HUES6 (cell line): Measurements from ENCODE around the gene PCDHB1.
A peak's percentile ranks its signal among the peaks of the same experiment; 100 is the strongest.
"Not testable (repeated sequence)": the region's sequence is repeated elsewhere in the genome, so short reads cannot be mapped to it uniquely, and the experiment has no call there.

Source experiments
- H3K27ac ChIP-seq: 2 replicates; pipeline ENCODE4 v1.7.0; 2013; ENCODE audit warnings: low read depth, mild to moderate bottlenecking, low read length, inconsistent platforms
- H3K27me3 ChIP-seq: 2 replicates; pipeline ENCODE4 v1.6.1; 2013; ENCODE audit warnings: low read length; ENCODE audit not compliant: control insufficient read depth, insufficient read depth
- H3K36me3 ChIP-seq: 2 replicates; pipeline ENCODE4 v1.6.1; 2013; ENCODE audit warnings: low read length; ENCODE audit not compliant: control insufficient read depth, insufficient read depth
- H3K4me1 ChIP-seq: 2 replicates; pipeline ENCODE4 v1.6.1; 2013; ENCODE audit warnings: low read length; ENCODE audit not compliant: control insufficient read depth, insufficient read depth
- H3K4me3 ChIP-seq: 2 replicates; pipeline ENCODE4 v1.5.1; 2013; ENCODE audit warnings: low read depth, low read length
- H3K9ac ChIP-seq: one replicate; pipeline ENCODE4 v1.6.1; 2013; ENCODE audit warnings: mild to moderate bottlenecking, low read length
- H3K9me3 ChIP-seq: 2 replicates; pipeline ENCODE4 v1.6.1; 2013; ENCODE audit warnings: low read depth, low read length; ENCODE audit not compliant: control insufficient read depth, insufficient read depth

Gene PCDHB1

DNA sequence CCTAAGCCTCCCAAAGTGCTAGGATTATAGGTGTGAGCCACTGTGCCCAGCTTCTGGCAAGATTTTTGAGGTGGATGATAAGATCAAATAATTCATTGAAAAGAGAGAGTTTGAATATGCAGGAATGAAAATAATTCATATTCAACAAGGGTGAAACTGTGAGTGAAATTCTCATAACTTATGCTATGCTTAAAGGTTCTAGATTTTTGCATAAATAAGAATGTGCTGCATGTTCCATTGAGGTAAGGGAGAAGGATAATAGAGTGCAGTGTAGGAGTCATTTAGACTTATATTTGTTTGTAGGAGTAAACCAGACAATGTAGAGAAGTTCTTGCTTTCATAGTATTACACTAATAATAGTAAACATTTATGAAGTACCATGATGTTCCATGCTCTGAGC, 31.1 kb downstream of the PCDHB1 start:
- H3K27me3 ChIP-seq, result no peaks in the 10 kb centered on the region; the same call in 1 of the 2 replicates
- H3K27ac ChIP-seq, result no peak overlapping the region
- H3K4me3 ChIP-seq, result no peak overlapping the region
- H3K9me3 ChIP-seq, result no peaks in the 10 kb centered on the region
- H3K9ac ChIP-seq, result no peak overlapping the region
- H3K36me3 ChIP-seq, result no peaks in the 10 kb centered on the region
- no peaks in the 10 kb centered on the region for H3K4me1 ChIP-seq

DNA sequence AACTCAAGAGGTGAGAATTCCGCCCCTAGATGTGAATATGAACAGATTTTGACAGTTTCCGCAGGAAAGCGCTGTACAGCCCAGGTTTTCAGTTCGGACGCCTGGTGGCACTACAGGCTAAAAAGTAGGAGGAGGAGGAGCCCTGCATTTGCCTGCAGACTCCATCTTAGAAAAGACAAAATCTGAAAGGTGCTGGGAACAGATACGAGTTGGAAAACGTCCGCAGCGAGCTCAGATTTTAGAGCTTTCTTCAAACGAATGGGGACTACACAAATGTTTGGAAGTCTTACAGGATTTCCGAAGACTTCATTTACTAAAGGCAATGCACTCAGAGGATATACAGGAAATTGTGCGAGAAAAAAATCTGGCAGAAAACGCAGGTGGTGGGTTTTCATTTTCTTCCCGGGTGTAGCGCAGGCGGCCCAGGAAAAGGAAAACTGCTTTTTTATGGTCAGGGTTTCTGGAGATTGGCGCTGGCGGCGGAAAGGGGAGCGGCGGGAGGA, 33.4 kb downstream of the PCDHB1 start:
- Histone ChIP-seq H3K27me3 (no peaks in the 10 kb centered on the region; the same call in 1 of the 2 replicates), H3K36me3 (no peaks in the 10 kb centered on the region), H3K27ac (peak overlapping the region; percentile 32), H3K4me1 (no peaks in the 10 kb centered on the region), H3K9me3 (no peaks in the 10 kb centered on the region), H3K9ac (peak overlapping the region; percentile 71), H3K4me3 (peak overlapping the region; percentile 60)

DNA sequence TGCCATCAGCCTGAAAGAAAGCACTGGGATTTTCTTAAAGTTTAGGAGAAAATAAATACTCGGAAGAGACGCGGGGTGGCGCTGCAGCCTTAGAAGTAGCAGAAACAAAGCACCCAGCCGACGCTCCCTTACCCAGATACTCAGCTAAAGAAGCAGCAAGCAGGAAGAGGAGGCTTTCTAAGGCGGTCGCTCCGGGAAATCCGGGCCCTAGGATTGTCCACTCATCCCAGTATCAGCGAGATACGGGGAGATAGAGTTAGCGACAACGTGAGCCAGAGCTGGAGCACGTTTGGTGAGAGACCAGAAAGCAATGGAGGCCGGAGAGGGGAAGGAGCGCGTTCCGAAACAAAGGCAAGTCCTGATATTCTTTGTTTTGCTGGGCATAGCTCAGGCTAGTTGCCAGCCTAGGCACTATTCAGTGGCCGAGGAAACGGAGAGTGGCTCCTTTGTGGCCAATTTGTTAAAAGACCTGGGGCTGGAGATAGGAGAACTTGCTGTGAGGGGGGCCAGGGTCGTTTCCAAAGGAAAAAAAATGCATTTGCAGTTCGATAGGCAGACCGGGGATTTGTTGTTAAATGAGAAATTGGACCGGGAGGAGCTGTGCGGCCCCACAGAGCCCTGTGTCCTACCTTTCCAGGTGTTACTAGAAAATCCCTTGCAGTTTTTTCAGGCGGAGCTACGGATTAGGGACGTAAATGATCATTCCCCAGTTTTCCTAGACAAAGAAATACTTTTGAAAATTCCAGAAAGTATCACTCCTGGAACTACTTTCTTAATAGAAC, 43.5 kb downstream of the PCDHB1 start, which contains the start of gene PCDHB2:
Gene PCDHB2 (plus strand): TSS at position 135 of the 782 bp plus-strand sequence. CDS start 176 bp downstream, at position 311.
- H3K4me1 ChIP-seq, result no peaks in the 10 kb centered on the region
- peak within 1 kb of the TSS; percentile 90 for H3K9ac ChIP-seq
- peak within 1 kb of the TSS; percentile 71 for H3K4me3 ChIP-seq
- 0 out of 2 replicates have a peak, but pooled peaks cover 3% of the 10 kb centered on the region for H3K36me3 ChIP-seq
- no peaks in the 10 kb centered on the region for H3K27me3 ChIP-seq
- H3K9me3 ChIP-seq, result peaks cover 7% of the 10 kb centered on the region; the same call in 1 of the 2 replicates
- peak within 1 kb of the TSS; percentile 24 for H3K27ac ChIP-seq

DNA sequence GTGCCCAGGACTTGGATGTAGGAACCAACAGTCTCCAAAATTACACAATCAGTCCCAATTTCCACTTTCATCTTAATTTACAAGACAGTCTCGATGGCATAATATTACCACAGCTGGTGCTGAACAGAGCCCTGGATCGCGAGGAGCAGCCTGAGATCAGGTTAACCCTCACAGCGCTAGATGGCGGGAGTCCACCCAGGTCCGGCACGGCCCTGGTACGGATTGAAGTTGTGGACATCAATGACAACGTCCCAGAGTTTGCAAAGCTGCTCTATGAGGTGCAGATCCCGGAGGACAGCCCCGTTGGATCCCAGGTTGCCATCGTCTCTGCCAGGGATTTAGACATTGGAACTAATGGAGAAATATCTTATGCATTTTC, 44.1 kb downstream of the PCDHB1 start:
- H3K27me3 ChIP-seq, result no peaks in the 10 kb centered on the region
- peak overlapping the region; percentile 90 for H3K9ac ChIP-seq

DNA sequence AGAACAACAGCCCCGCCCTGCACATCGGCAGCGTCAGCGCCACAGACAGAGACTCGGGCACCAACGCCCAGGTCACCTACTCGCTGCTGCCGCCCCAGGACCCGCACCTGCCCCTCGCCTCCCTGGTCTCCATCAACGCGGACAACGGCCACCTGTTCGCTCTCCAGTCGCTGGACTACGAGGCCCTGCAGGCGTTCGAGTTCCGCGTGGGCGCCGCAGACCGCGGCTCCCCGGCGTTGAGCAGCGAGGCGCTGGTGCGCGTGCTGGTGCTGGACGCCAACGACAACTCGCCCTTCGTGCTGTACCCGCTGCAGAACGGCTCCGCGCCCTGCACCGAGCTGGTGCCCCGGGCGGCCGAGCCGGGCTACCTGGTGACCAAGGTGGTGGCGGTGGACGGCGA, 45.0 kb downstream of the PCDHB1 start:
- H3K36me3 ChIP-seq, H3K27me3 ChIP-seq, H3K27ac ChIP-seq, H3K9ac ChIP-seq, H3K4me3 ChIP-seq, H3K4me1 ChIP-seq: not testable (repeated sequence)
- H3K9me3 ChIP-seq, result peaks cover 10% of the 10 kb centered on the region; the same call in 1 of the 2 replicates

More for the DNA sequence above, 44.1 kb downstream of the PCDHB1 start:
- no peaks in the 10 kb centered on the region for H3K4me1 ChIP-seq
- H3K36me3 ChIP-seq, result 0 out of 2 replicates have a peak, but pooled peaks cover 3% of the 10 kb centered on the region
- H3K4me3 ChIP-seq, result peak overlapping the region; percentile 71
- H3K9me3 ChIP-seq, result peaks cover 7% of the 10 kb centered on the region; the same call in 1 of the 2 replicates
- H3K27ac ChIP-seq, result no peak overlapping the region

DNA sequence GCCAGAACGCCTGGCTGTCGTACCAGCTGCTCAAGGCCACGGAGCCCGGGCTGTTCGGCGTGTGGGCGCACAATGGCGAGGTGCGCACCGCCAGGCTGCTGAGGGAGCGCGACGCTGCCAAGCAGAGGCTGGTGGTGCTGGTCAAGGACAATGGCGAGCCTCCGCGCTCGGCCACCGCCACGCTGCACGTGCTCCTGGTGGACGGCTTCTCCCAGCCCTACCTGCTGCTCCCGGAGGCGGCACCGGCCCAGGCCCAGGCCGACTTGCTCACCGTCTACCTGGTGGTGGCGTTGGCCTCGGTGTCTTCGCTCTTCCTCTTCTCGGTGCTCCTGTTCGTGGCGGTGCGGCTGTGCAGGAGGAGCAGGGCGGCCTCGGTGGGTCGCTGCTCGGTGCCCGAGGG, 45.4 kb downstream of the PCDHB1 start:
- H3K9ac ChIP-seq, H3K36me3 ChIP-seq, H3K4me1 ChIP-seq, H3K27ac ChIP-seq, H3K4me3 ChIP-seq, H3K27me3 ChIP-seq: not testable (repeated sequence)
- peaks cover 12% of the 10 kb centered on the region; the same call in 1 of the 2 replicates for H3K9me3 ChIP-seq

DNA sequence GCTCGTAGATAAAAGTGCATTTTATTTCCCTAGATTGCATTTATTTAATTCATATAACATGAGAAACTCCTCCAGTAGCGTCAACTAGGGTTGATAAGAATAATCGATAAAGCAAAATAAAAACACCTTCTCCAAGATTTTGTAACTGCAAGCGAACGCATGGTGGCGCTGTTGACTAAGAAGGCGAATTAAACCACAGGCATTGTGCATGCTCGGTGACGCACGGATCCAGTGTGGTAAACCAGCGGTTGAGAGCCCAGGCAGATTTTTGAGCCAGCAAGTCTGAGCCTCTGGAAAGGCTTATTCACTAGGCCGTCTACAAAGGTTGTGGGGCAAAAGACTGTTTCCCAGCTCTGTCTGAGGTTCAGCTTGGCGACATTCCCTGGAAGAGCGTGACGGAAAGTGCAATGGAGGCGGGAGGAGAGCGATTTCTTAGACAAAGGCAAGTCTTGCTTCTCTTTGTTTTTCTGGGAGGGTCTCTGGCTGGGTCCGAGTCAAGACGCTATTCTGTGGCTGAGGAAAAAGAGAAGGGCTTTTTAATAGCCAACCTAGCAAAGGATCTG, 49.1 kb downstream of the PCDHB1 start, which contains the start of gene PCDHB3:
Gene PCDHB3 (plus strand): TSS at position 231 of the 563 bp plus-strand sequence. CDS start 177 bp downstream, at position 408.
- Histone ChIP-seq H3K9ac (no peak within 1 kb of the TSS), H3K27ac (no peak within 1 kb of the TSS), H3K36me3 (0 out of 2 replicates have a peak, but pooled peaks cover 3% of the 10 kb centered on the region), H3K27me3 (no peaks in the 10 kb centered on the region), H3K9me3 (peaks cover 14% of the 10 kb centered on the region; the same call in 1 of the 2 replicates), H3K4me1 (no peaks in the 10 kb centered on the region), H3K4me3 (peak within 1 kb of the TSS; percentile 20; the same call in 1 of the 2 replicates)

DNA sequence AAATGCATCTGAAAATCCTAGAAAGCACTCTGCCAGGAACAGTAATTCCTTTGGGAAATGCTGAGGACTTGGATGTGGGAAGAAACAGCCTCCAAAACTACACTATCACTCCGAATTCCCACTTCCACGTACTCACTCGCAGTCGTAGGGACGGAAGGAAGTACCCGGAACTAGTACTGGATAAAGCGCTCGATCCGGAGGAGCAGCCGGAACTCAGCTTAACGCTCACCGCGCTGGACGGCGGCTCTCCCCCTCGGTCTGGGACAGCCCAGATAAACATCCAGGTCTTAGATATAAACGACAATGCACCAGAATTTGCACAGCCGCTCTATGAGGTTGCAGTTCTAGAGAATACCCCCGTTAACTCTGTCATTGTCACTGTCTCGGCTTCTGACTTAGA, 49.9 kb downstream of the PCDHB1 start:
- peaks cover 9% of the 10 kb centered on the region; the same call in 1 of the 2 replicates for H3K9me3 ChIP-seq
- H3K27me3 ChIP-seq, result no peaks in the 10 kb centered on the region
- H3K9ac ChIP-seq, result no peak overlapping the region
- H3K36me3 ChIP-seq, result no peaks in the 10 kb centered on the region
- H3K27ac ChIP-seq, result no peak overlapping the region
- no peak overlapping the region for H3K4me3 ChIP-seq
- no peaks in the 10 kb centered on the region for H3K4me1 ChIP-seq

DNA sequence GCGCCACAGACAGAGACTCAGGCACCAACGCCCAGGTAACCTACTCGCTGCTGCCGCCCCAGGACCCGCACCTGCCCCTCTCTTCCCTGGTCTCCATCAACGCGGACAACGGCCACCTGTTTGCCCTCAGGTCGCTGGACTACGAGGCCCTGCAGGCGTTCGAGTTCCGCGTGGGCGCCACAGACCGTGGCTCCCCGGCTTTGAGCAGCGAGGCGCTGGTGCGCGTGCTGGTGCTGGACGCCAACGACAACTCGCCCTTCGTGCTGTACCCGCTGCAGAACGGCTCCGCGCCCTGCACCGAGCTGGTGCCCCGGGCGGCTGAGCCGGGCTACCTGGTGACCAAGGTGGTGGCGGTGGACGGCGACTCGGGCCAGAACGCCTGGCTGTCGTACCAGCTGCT, 50.9 kb downstream of the PCDHB1 start:
- not testable (repeated sequence) for H3K9me3 ChIP-seq, H3K4me3 ChIP-seq, H3K9ac ChIP-seq, H3K4me1 ChIP-seq, H3K36me3 ChIP-seq, H3K27me3 ChIP-seq, H3K27ac ChIP-seq

DNA sequence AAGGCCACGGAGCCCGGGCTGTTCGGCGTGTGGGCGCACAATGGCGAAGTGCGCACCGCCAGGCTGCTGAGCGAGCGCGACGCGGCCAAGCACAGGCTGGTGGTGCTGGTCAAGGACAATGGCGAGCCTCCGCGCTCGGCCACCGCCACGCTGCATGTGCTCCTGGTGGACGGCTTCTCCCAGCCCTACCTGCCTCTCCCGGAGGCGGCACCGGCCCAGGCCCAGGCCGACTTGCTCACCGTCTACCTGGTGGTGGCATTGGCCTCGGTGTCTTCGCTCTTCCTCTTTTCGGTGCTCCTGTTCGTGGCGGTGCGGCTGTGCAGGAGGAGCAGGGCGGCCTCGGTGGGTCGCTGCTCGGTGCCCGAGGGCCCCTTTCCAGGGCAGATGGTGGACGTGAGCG, 51.3 kb downstream of the PCDHB1 start:
- H3K4me3 ChIP-seq, H3K36me3 ChIP-seq, H3K27me3 ChIP-seq, H3K9me3 ChIP-seq, H3K4me1 ChIP-seq, H3K9ac ChIP-seq, H3K27ac ChIP-seq: not testable (repeated sequence)

DNA sequence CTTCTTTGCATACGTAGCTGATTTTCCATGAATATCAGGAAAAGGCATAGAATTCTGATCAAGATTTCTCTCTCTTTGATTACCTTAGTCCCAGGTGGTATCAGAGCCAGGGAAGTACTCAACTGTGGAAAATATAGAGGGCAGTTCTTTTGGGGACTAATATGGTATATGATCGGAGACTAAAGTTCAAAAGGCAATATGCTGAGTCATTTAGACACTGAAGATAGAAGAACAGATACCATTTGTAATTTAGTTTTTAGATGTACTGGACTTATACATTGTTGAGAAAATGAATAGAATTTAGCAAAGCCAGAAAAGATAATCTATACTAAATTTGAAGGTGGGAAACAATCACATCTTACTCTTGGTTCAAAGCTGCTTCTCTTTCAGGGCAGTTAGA, 54.2 kb downstream of the PCDHB1 start:
- H3K4me1 ChIP-seq, result no peaks in the 10 kb centered on the region
- no peak overlapping the region for H3K9ac ChIP-seq
- no peaks in the 10 kb centered on the region for H3K36me3 ChIP-seq
- H3K9me3 ChIP-seq, result peaks cover 9% of the 10 kb centered on the region; the same call in 1 of the 2 replicates
- no peak overlapping the region for H3K4me3 ChIP-seq
- H3K27me3 ChIP-seq, result no peaks in the 10 kb centered on the region
- no peak overlapping the region for H3K27ac ChIP-seq
